ENCODE results near the gene KIF5C.

DNA sequence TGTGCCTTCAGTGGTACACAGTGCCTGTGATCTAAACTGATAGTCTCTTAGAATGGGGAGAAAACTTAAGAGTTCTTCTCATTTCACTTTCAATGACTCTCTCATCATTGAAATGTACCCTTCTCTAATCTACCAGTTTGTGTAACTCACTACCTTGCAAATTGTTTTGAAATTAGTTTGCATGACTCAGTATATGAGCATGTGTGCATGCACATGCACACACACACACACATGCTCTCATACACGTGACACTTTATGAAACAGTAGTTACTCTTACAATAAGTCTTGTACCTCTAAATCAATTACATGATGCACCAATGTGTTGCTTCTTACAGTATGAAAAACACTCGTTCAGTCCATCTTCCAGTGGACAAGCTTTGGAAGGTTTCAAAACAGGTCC, 174.1 kb downstream of the KIF5C start:
- TF ChIP-seq, protein P1, sequence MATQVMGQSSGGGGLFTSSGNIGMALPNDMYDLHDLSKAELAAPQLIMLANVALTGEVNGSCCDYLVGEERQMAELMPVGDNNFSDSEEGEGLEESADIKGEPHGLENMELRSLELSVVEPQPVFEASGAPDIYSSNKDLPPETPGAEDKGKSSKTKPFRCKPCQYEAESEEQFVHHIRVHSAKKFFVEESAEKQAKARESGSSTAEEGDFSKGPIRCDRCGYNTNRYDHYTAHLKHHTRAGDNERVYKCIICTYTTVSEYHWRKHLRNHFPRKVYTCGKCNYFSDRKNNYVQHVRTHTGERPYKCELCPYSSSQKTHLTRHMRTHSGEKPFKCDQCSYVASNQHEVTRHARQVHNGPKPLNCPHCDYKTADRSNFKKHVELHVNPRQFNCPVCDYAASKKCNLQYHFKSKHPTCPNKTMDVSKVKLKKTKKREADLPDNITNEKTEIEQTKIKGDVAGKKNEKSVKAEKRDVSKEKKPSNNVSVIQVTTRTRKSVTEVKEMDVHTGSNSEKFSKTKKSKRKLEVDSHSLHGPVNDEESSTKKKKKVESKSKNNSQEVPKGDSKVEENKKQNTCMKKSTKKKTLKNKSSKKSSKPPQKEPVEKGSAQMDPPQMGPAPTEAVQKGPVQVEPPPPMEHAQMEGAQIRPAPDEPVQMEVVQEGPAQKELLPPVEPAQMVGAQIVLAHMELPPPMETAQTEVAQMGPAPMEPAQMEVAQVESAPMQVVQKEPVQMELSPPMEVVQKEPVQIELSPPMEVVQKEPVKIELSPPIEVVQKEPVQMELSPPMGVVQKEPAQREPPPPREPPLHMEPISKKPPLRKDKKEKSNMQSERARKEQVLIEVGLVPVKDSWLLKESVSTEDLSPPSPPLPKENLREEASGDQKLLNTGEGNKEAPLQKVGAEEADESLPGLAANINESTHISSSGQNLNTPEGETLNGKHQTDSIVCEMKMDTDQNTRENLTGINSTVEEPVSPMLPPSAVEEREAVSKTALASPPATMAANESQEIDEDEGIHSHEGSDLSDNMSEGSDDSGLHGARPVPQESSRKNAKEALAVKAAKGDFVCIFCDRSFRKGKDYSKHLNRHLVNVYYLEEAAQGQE (IDR thresholded peaks at IDR 0.05; ENCODE audit: insufficient read depth in 1 of 2, low read depth in 2 of 2, low read length in 1 of 2): no peak
- TF ChIP-seq, protein P2, sequence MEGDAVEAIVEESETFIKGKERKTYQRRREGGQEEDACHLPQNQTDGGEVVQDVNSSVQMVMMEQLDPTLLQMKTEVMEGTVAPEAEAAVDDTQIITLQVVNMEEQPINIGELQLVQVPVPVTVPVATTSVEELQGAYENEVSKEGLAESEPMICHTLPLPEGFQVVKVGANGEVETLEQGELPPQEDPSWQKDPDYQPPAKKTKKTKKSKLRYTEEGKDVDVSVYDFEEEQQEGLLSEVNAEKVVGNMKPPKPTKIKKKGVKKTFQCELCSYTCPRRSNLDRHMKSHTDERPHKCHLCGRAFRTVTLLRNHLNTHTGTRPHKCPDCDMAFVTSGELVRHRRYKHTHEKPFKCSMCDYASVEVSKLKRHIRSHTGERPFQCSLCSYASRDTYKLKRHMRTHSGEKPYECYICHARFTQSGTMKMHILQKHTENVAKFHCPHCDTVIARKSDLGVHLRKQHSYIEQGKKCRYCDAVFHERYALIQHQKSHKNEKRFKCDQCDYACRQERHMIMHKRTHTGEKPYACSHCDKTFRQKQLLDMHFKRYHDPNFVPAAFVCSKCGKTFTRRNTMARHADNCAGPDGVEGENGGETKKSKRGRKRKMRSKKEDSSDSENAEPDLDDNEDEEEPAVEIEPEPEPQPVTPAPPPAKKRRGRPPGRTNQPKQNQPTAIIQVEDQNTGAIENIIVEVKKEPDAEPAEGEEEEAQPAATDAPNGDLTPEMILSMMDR (IDR thresholded peaks at IDR 0.05): no peak

All from Panc1 (cell line).